ENCODE data around the gene SLC4A1AP.

The SLC4A1AP gene

DNA sequence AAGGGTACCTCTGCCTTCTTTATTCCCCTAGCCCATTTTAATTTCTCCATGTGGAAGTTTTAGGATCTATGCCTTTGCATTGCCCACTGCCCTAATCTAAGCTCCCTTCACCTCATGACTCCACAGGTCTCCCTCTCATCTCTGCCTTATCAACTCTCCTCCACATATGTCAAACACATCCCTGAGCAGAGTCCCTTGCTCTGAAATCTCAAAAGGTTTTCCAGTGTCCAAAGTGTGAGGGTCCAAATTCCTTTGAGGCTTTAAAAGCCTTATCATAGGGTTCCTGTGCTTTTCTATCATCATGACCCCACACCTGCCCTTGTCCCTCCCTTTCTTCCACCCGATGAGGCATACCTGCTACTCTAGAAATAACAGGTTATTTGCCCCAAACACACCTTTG, 38.6 kb downstream of the SLC4A1AP start:
- Histone ChIP-seq H2BK120ac (ENCODE audit: insufficient read depth, low read length, poor library complexity) (no peak overlapping the region), H4K91ac (ENCODE audit: low read depth, low read length) (no peak overlapping the region), H2AK5ac (ENCODE audit: low read length) (no peak overlapping the region), H3K79me1 (ENCODE audit: low read length) (peaks cover 3% of the 10 kb centered on the region), H3K4me3 (ENCODE audit: low read depth, low read length) (no peak overlapping the region), H2BK12ac (ENCODE audit: low read length) (no peak overlapping the region), H3K27ac (ENCODE audit: low read depth, low read length) (no peak overlapping the region), H2AFZ (ENCODE audit: insufficient read depth, low read length, poor library complexity) (no peak overlapping the region), H4K12ac (ENCODE audit: low read depth, low read length) (no peak overlapping the region), H3K9me3 (ENCODE audit: insufficient read depth, low read depth, low read length) (no peaks in the 10 kb centered on the region), H3K79me2 (ENCODE audit: control insufficient read depth, insufficient read depth, low read length, poor library complexity) (no peaks in the 10 kb centered on the region), H3K27me3 (ENCODE audit: insufficient read depth, low read length) (no peaks in the 10 kb centered on the region), H3K9ac (ENCODE audit: low read length) (no peak overlapping the region), H3K23ac (ENCODE audit: low read length) (no peak overlapping the region), H2BK5ac (ENCODE audit: low read depth, low read length, poor library complexity) (no peak overlapping the region), H3K14ac (ENCODE audit: low read length) (no peak overlapping the region), H3K36me3 (ENCODE audit: control insufficient read depth in 1 of 2, insufficient read depth in 2 of 2, low read length in 2 of 2) (peaks cover 0 to 2% of the 10 kb centered on the region in 2 experiments), H3K4me2 (ENCODE audit: low read length) (no peak overlapping the region), H3K4ac (ENCODE audit: low read depth, low read length) (no peak overlapping the region), H3K4me1 (ENCODE audit: control insufficient read depth in 1 of 2, insufficient read depth in 2 of 2, low read length in 2 of 2) (peaks cover 3 to 4% of the 10 kb centered on the region in 2 experiments), H4K8ac (ENCODE audit: low read depth, low read length) (no peak overlapping the region), H3K18ac (ENCODE audit: low read length) (no peak overlapping the region)
- WGBS (ENCODE audit: extremely low coverage, insufficient coverage, insufficient read length): no CpG with 5 or more reads among the region's 1 CpG
- DNase-seq: no peak

DNA sequence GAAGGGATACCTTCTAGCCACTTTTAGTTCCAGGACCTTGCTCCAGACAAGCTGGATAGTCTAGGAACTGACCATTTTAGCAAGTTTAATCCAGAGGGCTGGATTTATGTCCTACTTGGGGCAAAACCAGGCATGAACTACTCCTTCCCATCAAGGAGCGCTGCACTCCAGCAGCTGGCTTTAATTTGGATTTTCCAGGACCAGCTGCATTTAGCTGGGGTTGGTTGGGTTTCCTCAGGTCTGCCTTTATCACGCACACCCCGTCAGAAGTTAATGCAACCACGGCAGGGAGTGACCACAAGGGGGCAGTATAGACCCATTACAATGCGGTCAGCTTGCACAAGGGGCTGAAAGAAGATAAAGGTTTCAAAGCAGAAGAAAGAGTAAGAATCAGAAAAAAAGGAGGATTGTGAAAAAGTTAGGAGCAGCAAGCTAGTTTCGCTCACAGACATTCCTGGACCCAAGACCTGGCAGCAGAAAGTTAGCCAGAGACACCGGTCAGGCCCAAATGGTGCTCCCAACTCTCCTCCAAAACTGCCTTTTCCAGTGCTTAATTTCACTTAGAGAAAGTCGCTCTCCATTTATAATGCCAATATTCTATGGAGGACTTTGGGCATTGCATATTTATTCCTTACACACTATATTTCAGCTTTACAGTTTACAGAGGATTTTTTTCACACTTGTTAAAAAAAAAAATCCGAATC, 40.1 kb downstream of the SLC4A1AP start:
- H4K91ac ChIP-seq (ENCODE audit: low read depth, low read length): no peak overlapping the region
- no peak overlapping the region for H3K9ac ChIP-seq (ENCODE audit: low read length)
- peaks cover 3 to 4% of the 10 kb centered on the region in 2 experiments for H3K4me1 ChIP-seq (ENCODE audit: control insufficient read depth in 1 of 2, insufficient read depth in 2 of 2, low read length in 2 of 2)
- no peaks in the 10 kb centered on the region for H3K79me2 ChIP-seq (ENCODE audit: control insufficient read depth, insufficient read depth, low read length, poor library complexity)
- no peak overlapping the region for H3K27ac ChIP-seq (ENCODE audit: low read depth, low read length)
- H3K14ac ChIP-seq (ENCODE audit: low read length): no peak overlapping the region
- H4K12ac ChIP-seq (ENCODE audit: low read depth, low read length): no peak overlapping the region
- H3K4ac ChIP-seq (ENCODE audit: low read depth, low read length): no peak overlapping the region
- no peak overlapping the region for H3K18ac ChIP-seq (ENCODE audit: low read length)
- WGBS (ENCODE audit: extremely low coverage, insufficient coverage, insufficient read length): no CpG with 5 or more reads among the region's 9 CpGs
- H2BK5ac ChIP-seq (ENCODE audit: low read depth, low read length, poor library complexity): no peak overlapping the region
- no peak overlapping the region for H2BK120ac ChIP-seq (ENCODE audit: insufficient read depth, low read length, poor library complexity)
- no peak overlapping the region for H3K23ac ChIP-seq (ENCODE audit: low read length)
- no peak overlapping the region for H4K8ac ChIP-seq (ENCODE audit: low read depth, low read length)
- H2BK12ac ChIP-seq (ENCODE audit: low read length): peak overlapping the region; percentile 30
- no peaks in the 10 kb centered on the region for H3K27me3 ChIP-seq (ENCODE audit: insufficient read depth, low read length)
- H3K4me2 ChIP-seq (ENCODE audit: low read length): no peak overlapping the region
- peak; percentile 79 to 93 for DNase-seq
- H3K4me3 ChIP-seq (ENCODE audit: low read depth, low read length): no peak overlapping the region
- no peak overlapping the region for H2AK5ac ChIP-seq (ENCODE audit: low read length)
- H3K79me1 ChIP-seq (ENCODE audit: low read length): peaks cover 3% of the 10 kb centered on the region
- H3K36me3 ChIP-seq (ENCODE audit: control insufficient read depth in 1 of 2, insufficient read depth in 2 of 2, low read length in 2 of 2): peaks cover 0 to 2% of the 10 kb centered on the region in 2 experiments
- H2AFZ ChIP-seq (ENCODE audit: insufficient read depth, low read length, poor library complexity): no peak overlapping the region
- H3K9me3 ChIP-seq (ENCODE audit: insufficient read depth, low read depth, low read length): no peaks in the 10 kb centered on the region

DNA sequence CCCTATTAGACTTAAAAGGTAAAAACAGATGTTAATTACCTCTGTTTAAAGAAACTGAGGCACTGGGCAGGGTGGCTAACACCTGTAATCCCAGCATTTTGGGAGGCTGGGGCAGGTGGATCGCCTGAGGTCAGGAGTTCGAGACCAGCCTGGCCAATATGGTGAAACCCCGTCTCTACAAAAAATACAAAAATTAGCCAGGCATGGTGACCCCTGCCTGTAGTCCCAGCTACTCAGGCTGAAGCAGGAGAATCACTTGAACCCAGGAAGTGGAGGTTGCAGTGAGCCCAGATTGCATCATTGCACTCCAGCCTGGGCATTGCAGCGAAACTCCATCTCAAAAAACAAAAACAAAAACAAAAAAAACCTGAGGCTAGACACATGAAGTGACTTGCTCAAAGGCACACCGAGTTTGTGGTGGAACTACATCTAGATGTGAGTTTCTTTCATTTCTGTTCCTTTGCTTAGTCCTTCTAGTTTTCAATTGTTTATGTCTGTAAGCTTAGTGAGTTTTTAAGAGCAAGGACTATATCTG, 40.7 kb downstream of the SLC4A1AP start:
- peaks cover 3 to 4% of the 10 kb centered on the region in 2 experiments for H3K4me1 ChIP-seq (ENCODE audit: control insufficient read depth in 1 of 2, insufficient read depth in 2 of 2, low read length in 2 of 2)
- H3K4me2 ChIP-seq (ENCODE audit: low read length): no peak overlapping the region
- no peak overlapping the region for H2BK5ac ChIP-seq (ENCODE audit: low read depth, low read length, poor library complexity)
- no peak overlapping the region for H4K91ac ChIP-seq (ENCODE audit: low read depth, low read length)
- no peak overlapping the region for H2BK12ac ChIP-seq (ENCODE audit: low read length)
- no peak overlapping the region for H3K23ac ChIP-seq (ENCODE audit: low read length)
- no peaks in the 10 kb centered on the region for H3K27me3 ChIP-seq (ENCODE audit: insufficient read depth, low read length)
- no peak for DNase-seq
- H3K18ac ChIP-seq (ENCODE audit: low read length): no peak overlapping the region
- H3K79me2 ChIP-seq (ENCODE audit: control insufficient read depth, insufficient read depth, low read length, poor library complexity): no peaks in the 10 kb centered on the region
- no peak overlapping the region for H4K12ac ChIP-seq (ENCODE audit: low read depth, low read length)
- WGBS (ENCODE audit: extremely low coverage, insufficient coverage, insufficient read length): no CpG with 5 or more reads among the region's 5 CpGs
- H2AK5ac ChIP-seq (ENCODE audit: low read length): no peak overlapping the region
- H3K79me1 ChIP-seq (ENCODE audit: low read length): peaks cover 3% of the 10 kb centered on the region
- H2BK120ac ChIP-seq (ENCODE audit: insufficient read depth, low read length, poor library complexity): no peak overlapping the region
- no peak overlapping the region for H3K4me3 ChIP-seq (ENCODE audit: low read depth, low read length)
- H3K9me3 ChIP-seq (ENCODE audit: insufficient read depth, low read depth, low read length): no peaks in the 10 kb centered on the region
- no peak overlapping the region for H2AFZ ChIP-seq (ENCODE audit: insufficient read depth, low read length, poor library complexity)
- no peak overlapping the region for H3K9ac ChIP-seq (ENCODE audit: low read length)
- no peak overlapping the region for H3K4ac ChIP-seq (ENCODE audit: low read depth, low read length)
- no peaks in the 10 kb centered on the region for H3K36me3 ChIP-seq (ENCODE audit: control insufficient read depth in 1 of 2, insufficient read depth in 2 of 2, low read length in 2 of 2)
- no peak overlapping the region for H4K8ac ChIP-seq (ENCODE audit: low read depth, low read length)
- no peak overlapping the region for H3K27ac ChIP-seq (ENCODE audit: low read depth, low read length)
- H3K14ac ChIP-seq (ENCODE audit: low read length): no peak overlapping the region

- Histone ChIP-seq H2BK120ac (ENCODE audit: insufficient read depth, low read length, poor library complexity) (no peak overlapping the region), H3K79me2 (ENCODE audit: control insufficient read depth, insufficient read depth, low read length, poor library complexity) (no peaks in the 10 kb centered on the region), H4K91ac (ENCODE audit: low read depth, low read length) (peak overlapping the region; percentile 77), H3K27me3 (ENCODE audit: insufficient read depth, low read length) (no peaks in the 10 kb centered on the region), H3K9me3 (ENCODE audit: insufficient read depth, low read depth, low read length) (no peaks in the 10 kb centered on the region), H3K36me3 (ENCODE audit: control insufficient read depth in 1 of 2, insufficient read depth in 2 of 2, low read length in 2 of 2) (no peaks in the 10 kb centered on the region), H4K12ac (ENCODE audit: low read depth, low read length) (no peak overlapping the region), H2AFZ (ENCODE audit: insufficient read depth, low read length, poor library complexity) (no peak overlapping the region), H3K9ac (ENCODE audit: low read length) (no peak overlapping the region), H2BK5ac (ENCODE audit: low read depth, low read length, poor library complexity) (no peak overlapping the region), H3K79me1 (ENCODE audit: low read length) (peaks cover 3% of the 10 kb centered on the region), H2AK5ac (ENCODE audit: low read length) (no peak overlapping the region), H3K4me3 (ENCODE audit: low read depth, low read length) (no peak overlapping the region), H3K27ac (ENCODE audit: low read depth, low read length) (no peak overlapping the region), H3K23ac (ENCODE audit: low read length) (no peak overlapping the region), H3K14ac (ENCODE audit: low read length) (peak overlapping the region; percentile 39), H4K8ac (ENCODE audit: low read depth, low read length) (no peak overlapping the region), H3K4me1 (ENCODE audit: control insufficient read depth in 1 of 2, insufficient read depth in 2 of 2, low read length in 2 of 2) (peaks cover 4 to 6% of the 10 kb centered on the region in 2 experiments), H3K4me2 (ENCODE audit: low read length) (no peak overlapping the region), H3K4ac (ENCODE audit: low read depth, low read length) (peak overlapping the region; percentile 24), H2BK12ac (ENCODE audit: low read length) (peak overlapping the region; percentile 64), H3K18ac (ENCODE audit: low read length) (peak overlapping the region; percentile 41)
- peak in 1 of 2 donors; percentile 10 for DNase-seq
- WGBS (ENCODE audit: extremely low coverage, insufficient coverage, insufficient read length): no CpG with 5 or more reads among the region's 4 CpGs
Observed at GRCh38 chr2:27705851-27706622, 42.3 kb downstream of the SLC4A1AP start.
